SK-N-MC (cell line): ENCODE measurements around the gene HS6ST1.

Experiments
- EZH2 ChIP-seq: fragments of 200-600 bp; sonication (generic); IDR thresholded peaks from one replicate; pipeline ENCODE4 v1.6.1; 2017; ENCODE audit warnings: antibody characterized with exemption
- POLR2AphosphoS5 ChIP-seq: IDR thresholded peaks from 2 replicates; pipeline ENCODE4 v1.6.1; 2012; ENCODE audit warnings: mild to moderate bottlenecking, low read depth, low read length, borderline replicate concordance

DNA sequence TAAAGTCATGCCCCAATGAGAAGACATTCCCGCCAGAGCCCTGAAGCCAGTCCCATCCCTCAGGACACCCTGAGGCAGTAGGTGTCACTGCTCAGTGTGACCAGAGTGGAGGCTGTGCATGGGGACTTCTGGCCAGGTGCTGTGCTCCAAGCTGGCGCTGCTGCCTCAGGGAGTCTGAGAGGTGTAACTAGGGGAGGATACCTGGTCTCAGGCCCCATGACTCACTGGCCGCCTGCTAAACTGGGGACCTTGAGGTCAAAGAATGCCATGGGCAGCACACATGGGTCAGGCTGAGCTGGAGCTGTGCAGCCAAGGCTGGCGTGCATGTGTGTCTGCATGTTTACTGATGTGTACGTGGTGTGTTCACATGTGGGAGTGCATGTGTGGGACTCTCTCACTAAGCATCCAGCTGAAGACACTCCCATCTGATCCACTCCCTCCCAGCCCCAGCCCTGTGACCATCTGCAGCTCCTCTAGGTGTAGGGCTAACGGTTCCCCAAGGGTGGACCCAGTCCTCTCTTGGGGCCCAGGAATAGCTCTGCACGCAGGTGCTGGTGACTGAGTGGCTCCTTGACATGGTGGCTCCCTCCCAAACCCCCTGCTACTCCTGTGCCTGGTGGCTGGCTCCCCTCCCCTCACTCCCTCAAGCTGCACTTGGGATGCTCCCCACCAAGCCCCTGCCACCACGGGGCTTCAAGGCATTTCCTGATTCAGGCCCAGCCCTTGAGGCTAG lies 16.5 kb downstream of the HS6ST1 start:
- TF ChIP-seq EZH2 (no peak), POLR2AphosphoS5 (no peak)
